Daoy (cell line): ENCODE results near the gene ME2. TPM values are rescaled to one million over a fixed set of nuclear protein-coding genes. Genes with fewer than 3 reads are reported as not detected.
"Not testable (repeated sequence)": the region's sequence is repeated elsewhere in the genome, so short reads cannot be mapped to it uniquely, and the experiment has no call there.

Experiments used
- DNase-seq: peaks from one replicate; pipeline ENCODE4 v3.0.0-alpha.2; 2015; ENCODE audit warnings: low read depth
- total RNA-seq: library from RNA; depleted of rRNA; stranded (reverse); fragments of >200 nt; shearing (Covaris generic); gene quantifications from 2 replicates; pipeline ENCODE4 v1.2.3, GENCODE V29; 2014

ME2 gene
- total RNA-seq, 1 experiment from 2014 or later: 51.2 TPM

DNA sequence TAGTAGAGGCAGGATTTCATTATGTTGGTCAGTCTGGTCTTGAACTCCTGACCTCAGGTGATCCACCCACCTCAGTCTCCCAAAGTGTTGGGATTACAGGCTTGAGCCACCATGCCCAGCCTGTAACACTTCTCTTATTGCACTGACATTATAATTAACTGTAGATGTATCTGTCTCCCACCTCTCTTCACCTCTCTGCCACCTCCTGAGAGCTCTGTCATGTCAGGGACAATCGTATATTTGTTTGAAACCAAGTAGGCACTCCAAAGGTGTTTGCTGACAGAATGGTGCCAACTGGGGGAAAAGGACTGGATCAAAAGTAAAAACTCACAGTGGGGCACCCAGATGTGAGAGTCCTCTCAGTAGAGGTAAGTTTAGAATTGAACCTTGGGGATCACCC lies 17.3 kb upstream of the ME2 start:
- DNase-seq: no peak

DNA sequence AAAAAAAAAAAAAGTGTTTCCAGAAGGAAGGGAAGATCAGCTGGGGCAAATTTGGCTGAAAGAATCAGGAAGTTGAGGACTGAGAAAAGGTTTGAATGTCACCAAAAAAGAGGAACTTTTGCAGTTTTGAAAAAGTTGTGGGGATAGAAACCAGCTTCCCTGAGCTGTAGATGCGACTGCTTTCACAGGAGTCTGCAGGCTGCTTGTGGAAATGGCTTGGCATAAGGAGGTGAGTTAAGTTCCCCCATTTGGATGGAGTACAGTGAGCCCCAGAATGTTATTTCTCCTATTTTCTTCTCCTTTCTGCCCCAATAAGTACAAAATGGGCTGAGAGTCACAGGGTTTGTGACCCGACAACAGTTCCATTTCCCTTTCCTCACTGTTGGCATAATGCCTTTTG lies 16.5 kb upstream of the ME2 start:
- no peak for DNase-seq

DNA sequence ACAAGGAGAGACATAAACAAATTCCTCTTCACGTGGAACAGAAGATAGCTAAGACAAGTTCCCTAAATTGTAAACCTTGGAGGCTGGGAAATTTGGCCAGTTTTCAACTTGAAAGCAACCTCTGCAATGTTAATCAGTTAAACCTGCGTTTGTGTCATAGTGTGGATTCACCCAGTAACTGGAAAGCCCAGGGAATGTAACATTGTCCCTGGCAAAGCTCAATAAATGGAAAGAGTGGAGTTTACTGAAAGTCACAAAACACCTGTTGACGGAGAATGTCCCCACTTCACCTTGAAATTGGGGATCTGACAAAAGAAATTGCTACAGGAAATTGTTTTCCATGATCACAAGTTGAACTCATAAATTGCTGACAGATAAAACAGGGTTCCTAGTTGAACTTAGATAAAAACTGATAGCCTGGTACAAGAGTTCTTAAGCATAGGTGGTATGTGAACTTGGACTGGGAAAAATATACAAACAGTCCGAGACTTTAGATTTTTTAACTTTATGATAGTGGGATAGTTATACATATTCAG lies 15.0 kb upstream of the ME2 start:
- DNase-seq: no peak

DNA sequence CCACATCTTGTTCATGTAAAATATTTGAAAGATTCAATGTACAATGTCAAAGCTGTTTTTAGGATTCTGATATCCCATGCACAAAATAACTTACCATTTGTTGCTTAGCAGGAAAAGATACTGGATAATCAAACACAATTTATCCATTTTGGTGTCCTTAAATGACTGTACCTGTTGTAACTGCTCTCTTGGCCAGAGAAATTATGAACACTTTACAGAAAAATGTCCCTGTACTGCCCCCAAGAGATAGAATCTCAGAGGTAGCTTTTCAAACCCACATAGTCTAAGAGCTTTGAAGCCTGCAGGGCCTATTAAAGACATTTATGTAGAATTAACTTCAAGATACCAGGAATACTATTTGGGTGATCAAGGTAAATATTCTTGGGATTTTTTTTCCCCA lies 12.2 kb upstream of the ME2 start:
- no peak for DNase-seq

DNA sequence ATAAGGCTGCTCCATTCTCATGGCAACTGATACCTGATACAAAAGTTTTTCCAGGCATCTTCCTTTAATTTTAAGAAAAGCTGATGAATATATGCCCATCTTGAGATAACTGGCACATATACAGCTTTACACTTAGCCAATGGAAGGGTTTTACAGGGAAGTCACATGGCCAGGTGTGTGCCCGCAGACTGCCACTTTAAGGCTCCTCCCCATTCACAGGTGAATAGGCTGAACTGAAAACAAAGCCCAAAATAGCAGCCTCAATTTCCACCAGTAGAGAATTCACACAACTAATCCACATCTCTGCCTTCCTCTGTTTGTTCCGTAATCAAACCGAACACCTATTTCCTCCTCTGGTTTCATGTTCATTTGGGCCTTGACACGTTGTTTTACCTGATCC lies 9.8 kb upstream of the ME2 start:
- DNase-seq: no peak

DNA sequence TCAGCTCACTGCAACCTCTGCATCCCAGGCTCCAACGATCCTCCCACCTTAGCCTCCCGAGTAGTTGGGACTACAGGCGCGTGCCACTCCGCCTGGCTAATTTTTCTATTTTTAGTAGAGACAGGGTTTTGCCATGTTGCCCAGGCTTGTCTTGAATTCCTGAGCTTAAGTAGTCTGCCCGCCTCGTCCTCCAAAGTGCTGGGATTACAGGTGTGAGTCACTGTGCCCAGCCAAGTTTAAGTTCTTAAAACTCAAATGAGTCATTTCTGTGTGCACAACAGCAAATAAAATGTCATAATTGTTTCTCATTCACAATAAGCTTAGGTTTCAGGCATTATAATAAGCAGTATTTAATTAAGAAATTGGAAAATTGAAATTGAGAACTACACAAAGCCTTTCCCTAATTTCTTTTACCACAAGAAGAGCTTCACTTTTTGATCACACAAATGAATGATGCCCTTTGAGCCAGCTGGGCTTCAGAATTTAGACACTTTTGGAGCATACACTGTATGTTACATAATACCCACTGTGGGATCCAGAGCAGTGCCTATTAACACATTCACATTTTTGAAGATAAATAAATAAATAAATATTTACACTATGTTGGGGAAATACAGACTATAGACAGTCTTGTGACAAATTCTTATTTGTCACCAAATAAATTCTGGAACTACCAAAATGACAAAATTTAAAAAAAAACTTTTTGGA lies 8.6 kb upstream of the ME2 start:
- DNase-seq: peak; percentile 80

DNA sequence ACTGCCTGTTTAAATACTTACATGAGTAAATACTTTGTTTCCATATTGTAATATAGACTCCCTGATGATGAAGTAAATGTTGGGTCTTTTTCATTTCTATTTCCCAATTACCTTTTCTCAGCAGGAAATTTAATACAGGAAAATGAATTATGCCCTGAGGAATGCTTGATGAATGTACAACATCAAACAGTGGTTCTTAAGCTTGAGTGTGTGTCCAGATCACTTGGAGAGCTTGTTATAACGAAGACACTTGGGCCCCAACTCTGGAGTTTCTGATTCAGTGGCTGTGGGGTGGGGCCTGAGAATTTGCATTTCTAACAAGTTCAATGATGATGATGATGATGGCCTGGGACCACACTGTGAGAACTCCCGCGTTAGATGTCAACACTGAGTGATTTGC lies 7.1 kb upstream of the ME2 start:
- DNase-seq: no peak

DNA sequence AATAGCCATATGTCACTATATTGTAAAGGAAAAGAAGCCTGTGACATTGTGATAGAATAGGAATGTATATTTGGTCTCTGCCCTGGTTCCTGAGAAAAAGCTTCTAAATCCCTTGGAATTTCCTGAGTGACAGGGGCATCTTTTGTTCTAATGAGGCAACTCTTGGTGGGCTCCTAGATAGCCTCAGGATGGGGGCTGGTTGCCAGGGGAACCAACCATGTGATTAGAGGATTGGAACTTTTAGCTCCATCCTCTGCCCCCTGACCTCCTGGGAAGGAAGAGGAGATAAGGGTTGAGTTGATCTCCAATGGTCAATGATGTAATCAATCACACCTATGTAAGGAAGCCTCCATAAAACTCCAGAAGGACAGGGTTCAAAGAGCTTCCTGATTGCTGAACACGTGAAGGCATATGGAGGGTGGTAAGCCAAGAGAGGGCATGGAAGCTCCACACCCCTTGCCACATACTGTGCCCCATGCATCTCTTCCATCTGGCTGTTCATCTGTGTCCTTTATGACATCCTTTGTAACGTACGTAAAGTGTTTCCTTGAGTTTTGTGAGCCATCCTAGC lies 2.9 kb upstream of the ME2 start:
- DNase-seq: no peak

DNA sequence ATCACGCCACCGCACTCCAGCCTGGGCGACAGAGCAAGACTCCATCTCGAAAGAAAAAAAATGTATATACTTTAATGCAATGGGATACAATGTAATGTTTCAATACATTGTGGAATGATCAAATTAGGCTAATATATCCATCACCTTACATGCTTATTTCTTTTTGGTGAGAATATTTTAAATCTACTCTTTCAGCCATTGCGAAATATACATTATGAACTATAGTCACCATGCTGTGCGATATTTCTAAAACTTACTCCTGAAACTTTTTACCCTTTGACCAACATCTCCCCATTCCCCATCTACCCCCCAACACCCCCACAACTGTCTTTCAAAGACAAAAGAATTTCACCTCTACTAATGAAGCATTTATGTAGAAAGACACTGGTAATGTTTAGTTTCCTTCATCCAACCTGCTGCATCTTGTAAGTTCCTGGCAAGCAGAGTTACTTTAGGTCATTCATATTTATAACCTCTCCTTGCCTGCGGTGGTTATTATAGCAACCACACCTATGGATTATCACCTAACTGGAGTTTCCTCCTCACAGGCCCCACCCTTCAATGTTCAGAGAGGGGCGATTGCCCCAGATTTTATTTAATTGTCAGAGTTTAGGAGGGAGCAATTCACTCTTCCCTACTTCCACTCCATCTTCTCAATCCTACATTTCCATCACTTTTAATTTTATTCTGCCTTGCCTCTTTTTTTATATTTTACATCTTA lies 1.2 kb upstream of the ME2 start:
- no peak for DNase-seq

DNA sequence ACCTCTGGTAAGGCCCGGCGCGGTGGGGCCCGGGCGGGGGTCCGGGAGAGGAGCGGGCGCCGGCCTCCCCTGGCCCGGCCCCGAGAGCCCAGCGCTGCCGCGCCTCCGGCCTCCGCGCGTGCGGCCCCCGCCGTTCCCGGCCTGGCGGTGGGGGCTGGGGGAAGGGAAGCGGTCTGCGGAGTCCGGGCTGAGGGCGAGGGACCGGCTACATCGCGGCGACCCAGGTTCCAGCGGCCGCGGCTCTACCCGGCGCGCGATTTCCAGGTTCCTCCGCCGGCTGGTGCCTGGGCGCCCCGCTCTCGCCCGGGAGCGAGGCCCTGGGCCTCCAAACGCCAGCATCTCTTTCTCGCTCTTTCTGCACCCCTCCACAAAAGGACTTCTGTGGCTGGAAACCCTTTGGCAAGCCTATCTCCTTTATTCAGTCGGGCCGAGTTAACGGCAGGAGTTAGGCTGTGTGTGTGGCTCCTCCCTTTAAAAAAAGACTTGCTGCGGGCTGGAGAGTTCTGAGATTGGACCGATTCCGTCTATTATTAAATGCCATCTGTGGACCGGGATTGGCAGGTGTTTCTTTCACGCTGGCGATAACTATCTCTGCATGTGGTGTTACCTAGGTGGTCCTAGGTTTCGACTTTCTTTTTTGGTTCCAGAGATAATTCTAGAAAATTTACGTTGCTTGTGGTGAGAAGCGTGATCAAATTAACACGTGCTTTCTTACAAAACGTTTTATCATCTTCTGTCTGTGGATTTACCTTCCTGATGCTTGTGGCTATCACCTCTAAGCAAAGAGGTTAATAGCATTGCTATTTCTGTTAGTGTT lies 592 bp downstream of the ME2 start:
- DNase-seq: peak; percentile 42

DNA sequence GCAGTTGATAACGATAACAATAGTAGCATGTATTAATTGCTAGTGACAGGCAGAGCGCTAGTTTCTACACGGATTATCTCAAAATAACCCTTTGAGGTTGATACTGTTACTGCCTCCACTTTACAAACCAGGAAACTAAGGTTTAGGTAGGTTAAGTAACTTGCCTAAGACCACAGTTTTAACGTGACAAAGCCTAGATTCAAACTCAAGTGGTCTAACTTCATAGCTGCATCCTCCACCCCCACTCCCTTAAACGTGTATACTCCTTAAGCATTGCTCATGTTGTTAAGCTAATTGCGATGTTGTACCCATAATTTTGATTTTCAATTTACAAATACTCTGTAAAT lies 1.2 kb downstream of the ME2 start:
- DNase-seq: no peak

DNA sequence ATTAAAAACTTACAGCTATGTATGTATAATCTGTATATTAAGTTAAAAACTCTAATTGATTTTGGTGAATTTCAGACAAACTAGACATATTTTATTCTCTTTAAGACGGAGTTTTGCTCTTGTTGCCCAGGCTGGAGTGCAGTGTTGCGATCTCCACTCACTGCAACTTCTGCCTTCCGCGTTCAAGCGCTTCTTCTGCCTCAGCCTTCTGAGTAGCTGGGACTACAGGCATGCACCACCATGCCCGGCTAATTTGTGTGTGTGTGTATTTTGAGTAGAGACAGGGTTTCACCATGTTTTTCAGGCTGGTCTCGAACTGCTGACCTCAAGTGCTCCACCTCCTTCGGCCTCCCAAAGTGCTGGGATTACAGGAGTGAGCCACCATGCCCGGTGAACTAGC lies 2.0 kb downstream of the ME2 start:
- DNase-seq: not testable (repeated sequence)

DNA sequence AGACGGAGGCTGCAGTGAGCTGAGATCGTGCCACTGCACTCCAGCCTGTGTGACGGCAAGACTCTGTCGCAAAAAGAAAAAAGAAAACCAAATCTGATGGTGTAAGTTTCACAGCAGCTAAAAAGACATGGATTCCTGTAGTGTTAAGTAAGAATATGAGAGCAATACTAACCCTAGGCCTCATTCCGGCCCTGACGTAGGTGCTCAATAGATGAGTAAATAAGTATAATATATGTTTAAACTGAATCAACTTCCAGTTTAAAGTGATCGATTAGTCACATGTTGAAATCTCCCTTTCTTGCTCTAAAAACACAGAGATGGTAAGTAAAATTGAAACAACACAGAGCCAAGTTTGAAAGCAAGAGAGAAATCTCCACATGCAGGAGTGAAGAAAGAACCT lies 8.0 kb downstream of the ME2 start:
- no peak for DNase-seq

DNA sequence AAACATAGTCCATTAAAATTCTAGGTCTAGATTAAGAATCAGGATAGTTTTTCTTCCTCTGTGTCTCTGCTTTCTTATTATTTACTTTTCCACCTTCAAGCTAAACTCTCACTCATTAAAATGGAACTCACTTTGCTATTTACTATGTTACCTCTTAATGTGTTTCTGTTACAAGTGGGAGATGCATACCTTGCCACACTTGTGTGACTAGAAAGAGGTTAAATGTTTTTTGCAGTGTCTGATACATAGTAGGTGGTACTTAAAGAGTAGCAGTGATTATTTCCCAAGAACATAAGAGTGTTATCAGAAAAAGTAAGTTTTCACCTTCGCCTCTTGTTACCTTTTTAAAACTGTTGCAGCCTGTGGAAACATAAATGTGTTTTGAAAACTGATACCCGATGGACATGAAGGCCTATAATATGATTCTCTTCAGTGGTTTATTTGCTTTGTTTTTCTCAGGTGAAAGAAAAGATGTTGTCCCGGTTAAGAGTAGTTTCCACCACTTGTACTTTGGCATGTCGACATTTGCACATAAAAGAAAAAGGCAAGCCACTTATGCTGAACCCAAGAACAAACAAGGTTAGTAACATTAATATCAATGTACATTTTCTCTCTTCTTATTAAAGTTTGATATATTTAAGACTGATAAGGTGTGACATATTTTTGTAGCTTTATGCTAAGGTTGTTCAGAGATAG lies 16.6 kb downstream of the ME2 start:
- DNase-seq: no peak

DNA sequence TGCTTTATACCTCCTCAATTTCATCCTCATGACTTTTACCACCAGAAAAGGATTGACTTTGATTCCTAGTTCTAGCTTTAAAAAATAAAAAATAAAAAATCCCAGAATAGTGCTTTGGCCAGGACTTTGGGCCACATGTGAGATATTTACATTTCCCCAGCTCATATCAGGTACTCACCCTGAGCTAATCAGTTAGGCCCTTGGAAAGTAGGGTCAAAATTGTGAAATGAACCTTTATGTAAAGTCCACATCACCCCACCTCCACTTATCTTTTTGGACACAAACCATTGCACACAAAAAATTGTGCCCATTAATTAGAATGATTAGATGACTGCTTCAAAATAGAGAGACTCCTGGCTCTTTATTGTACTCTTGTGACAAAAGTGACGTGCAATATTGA lies 17.2 kb downstream of the ME2 start:
- DNase-seq: no peak

DNA sequence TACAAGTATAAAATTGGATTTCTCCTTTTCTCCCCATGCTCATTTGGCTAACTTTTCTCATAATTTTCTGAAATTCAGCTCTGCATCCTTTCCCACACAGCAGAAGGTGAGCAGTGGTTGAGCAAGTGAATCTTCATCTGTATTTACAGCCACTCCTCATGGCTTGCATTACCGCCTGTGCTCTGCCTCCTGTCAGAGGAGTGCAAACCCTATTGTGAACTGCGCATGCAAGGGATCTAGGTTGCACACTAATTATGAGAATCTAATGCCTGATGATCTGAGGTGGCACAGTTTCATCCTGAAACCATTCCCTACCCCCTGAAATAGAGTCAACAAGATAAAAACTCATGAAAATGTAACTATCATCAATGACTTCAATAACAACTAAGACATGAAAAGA lies 20.0 kb downstream of the ME2 start:
- no peak for DNase-seq

DNA sequence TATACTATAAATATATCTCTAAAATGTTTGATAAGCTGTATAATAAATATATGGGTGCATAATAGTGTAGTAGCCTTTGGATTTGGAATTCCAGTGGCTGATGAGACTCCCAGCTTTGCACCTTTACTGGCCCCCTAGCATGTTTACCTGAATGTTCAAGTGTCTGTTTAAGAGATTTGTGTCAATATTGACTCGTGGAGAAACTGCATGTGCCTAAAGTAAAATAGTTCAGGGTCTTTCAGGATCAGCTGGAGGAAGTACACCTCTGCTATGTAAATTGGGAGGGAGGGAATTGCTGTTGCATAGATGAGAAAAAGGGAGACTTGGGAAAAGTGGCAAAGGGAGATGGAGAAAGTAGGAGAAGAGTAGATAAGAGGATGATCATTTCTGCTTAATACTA lies 23.9 kb downstream of the ME2 start:
- DNase-seq: no peak

DNA sequence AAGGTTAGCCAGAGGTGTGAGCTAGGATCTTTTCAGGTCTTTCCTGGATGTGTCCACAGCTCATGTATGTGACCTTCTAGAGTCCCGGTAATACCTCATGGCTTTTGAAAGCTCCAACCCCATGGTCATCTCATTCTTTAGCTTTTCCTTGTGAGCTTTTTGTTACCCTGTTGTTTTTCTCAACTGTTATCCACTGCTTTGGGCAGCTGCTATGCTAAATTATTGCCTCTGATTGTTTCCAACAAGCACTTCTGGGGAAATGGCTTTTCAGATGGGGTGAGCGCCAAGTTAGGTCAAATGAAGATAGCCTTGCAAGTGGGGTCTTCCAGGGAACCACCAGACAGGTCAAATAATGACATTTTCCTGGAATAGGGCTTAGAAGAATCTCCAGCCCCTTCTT lies 27.9 kb downstream of the ME2 start:
- no peak for DNase-seq

DNA sequence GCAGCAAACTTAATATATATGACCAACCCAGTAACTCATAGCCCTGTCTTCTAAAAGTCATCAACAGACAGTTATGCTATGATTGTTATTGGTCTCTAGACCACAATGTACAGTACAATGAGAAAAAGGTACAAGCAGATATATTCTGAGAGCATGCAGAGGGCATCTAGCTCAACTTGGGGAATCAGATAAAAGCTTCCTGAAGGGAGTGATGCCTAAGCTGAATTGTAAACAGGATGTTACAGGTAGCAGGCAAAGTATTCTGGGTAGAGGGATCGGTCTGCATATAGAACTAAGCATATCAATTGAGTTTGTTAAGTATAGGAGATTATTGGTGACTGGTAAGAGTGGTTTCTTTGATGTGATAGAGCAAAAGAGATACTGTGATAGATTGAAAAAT lies 30.3 kb downstream of the ME2 start:
- DNase-seq: no peak

DNA sequence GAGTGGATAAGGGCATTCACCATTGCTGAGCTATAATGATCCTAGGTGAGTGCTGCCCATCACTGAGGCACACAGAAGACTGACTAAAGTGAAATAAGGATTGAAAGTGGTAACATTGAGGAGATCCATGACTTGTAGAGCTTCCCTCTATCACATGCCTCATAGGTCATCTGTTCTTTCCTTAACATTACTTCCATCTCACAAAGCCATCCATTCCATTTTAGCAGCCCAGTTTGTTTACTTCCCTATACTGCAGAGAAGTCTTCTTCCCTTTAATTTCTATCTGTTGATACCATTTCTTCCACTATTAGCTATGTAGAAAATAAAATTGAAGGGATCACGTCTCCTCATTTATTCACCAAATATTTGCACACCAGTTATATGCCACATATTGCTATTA lies 32.1 kb downstream of the ME2 start:
- DNase-seq: no peak

DNA sequence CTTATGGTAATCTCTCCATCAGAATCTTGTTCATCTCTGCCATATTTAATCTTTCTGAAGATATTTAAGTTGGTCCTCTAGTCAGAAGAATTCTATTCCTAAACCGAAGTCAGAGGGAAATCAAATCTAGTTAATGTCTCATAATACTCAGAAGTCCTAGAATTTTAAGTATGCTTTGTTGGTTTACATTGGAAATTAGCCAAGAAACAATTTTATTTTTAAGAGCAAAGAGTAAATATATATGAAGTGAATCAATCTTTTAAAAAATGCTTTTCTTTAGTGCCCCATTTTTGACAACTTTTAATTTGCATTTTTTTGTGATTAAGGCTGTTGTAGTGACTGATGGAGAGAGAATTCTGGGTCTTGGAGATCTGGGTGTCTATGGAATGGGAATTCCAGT lies 38.1 kb downstream of the ME2 start:
- no peak for DNase-seq

DNA sequence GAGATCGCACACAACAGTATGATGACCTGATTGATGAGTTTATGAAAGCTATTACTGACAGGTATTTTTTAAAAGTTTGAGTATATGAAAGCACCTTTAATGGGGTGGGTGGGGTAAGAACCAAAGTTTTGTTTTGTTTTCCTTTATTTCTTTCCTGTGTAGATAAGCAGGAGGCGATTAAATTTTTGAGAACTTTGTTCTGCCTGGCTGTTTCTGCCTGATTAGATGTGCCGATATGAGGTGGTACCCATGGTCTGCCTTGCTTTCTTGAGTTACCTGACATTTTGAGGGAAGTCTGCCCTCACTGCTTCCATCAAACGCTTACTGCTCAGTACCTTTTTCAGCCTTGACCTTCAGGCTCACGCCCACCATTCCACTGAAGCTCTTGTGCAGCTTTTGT lies 39.2 kb downstream of the ME2 start:
- no peak for DNase-seq
